Adrenal gland (tissue), 19 donors: ENCODE data around the gene HTR4. TPM values are rescaled to one million over a fixed set of nuclear protein-coding genes. Genes with fewer than 3 reads are reported as not detected.
A peak's percentile ranks its signal among the peaks of the same experiment; 100 is the strongest.

Experiments used
- DNase-seq, 7 donors: peaks; one replicate each; pipeline ENCODE4 v3.0.0-alpha.2; 2019 to 2020
- H3K27ac ChIP-seq, 5 donors: fragments of 200-600 bp; sonication (generic) in 4 of 5; 1 replicate in 3 of 5; 2 replicates in 2 of 5; pipeline versions ENCODE4 v1.5.1 to v1.8.0; 2016 to 2020; ENCODE audit warnings: mild to moderate bottlenecking in 1 of 5
- H3K27me3 ChIP-seq: fragments of 200-600 bp; 2 replicates; pipeline ENCODE4 v1.8.0; 2021
- H3K36me3 ChIP-seq, 2 donors: fragments of 200-600 bp; replicated peaks in 1 of 2; 1 replicate in 1 of 2; 2 replicates in 1 of 2; pipeline versions ENCODE4 v1.5.1 to v1.8.0; 2018 to 2022
- H3K4me1 ChIP-seq, 2 donors: fragments of 200-600 bp; replicated peaks in 1 of 2; 1 replicate in 1 of 2; 2 replicates in 1 of 2; pipeline versions ENCODE4 v1.5.1 to v1.8.0; 2018 to 2021
- H3K4me3 ChIP-seq, 4 donors: fragments of 200-600 bp; sonication (generic) in 3 of 4; one replicate each; pipeline ENCODE4 v1.5.1; 2016 to 2018
- H3K9me3 ChIP-seq, 3 donors: fragments of 200-600 bp; sonication (generic) in 1 of 3; replicated peaks in 1 of 3; 1 replicate in 2 of 3; 2 replicates in 1 of 3; pipeline versions ENCODE4 v1.5.1 to v1.8.0; 2016 to 2021
- CTCF ChIP-seq, 6 experiments: fragments of 450-650 bp in 4 of 6; fragments of 200-600 bp in 2 of 6; sonication (generic) in 1 of 6; IDR thresholded peaks; 1 replicate in 5 of 6; 2 replicates in 1 of 6; pipeline versions ENCODE4 v1.5.1 to v1.8.0; 2016 to 2021; ENCODE audit warnings: antibody characterized with exemption in 6 of 6, mild to moderate bottlenecking in 2 of 6, moderate library complexity in 1 of 6
- POLR2A ChIP-seq, 2 donors: fragments of 450-650 bp; IDR thresholded peaks; one replicate each; pipeline ENCODE4 v1.6.1; 2017; ENCODE audit warnings: antibody characterized with exemption in 2 of 2, mild to moderate bottlenecking in 2 of 2, moderate library complexity in 1 of 2
- WGBS, 4 donors: extraction: QIAGEN DNeasy Blood & Tissue Kit in 2 of 4; methylation state at CpG; one replicate each; pipeline versions ENCODE4 v1.1.5 to v1.1.7; 2013 to 2017; 5-methylcytosine and 5-hydroxymethylcytosine counted together
- intact Hi-C, 2 donors: fragments of 100-400 bp; cut with DNase I; formaldehyde crosslinking; loops; one replicate each; pipeline versions ENCODE4 v1.14.1 to v1.15.0; 2022 to 2023
- long read RNA-seq, 10 donors: library from polyadenylated mRNA in 3 of 10; unstranded in 2 of 10; stranded (forward) in 1 of 10; transcript quantifications; one replicate each; pipeline ENCODE4 v2.0.0 and lab custom pipeline, GENCODE V29; 2021 to 2026
- polyA plus RNA-seq, 3 donors: library from polyadenylated mRNA; stranded (reverse); fragments of 200-250 nt in 2 of 3; fragments of 350-450 nt in 1 of 3; fragmentation: Illumina TruSeq in 1 of 3; extraction: RNeasy Lipid Tissue Mini Kit (QIAGEN cat#74804) in 1 of 3; gene quantifications; one replicate each; pipeline ENCODE4 v1.2.3, GENCODE V29; 2013 to 2014
- total RNA-seq, 9 donors: library from RNA; depleted of rRNA in 4 of 9; stranded (reverse); fragments of >200 nt in 4 of 9; fragments of 120-200 nt in 1 of 9; fragmentation: NEBNext Ultra II Directional in 1 of 9; extraction: Animal tissue kit (Norgen Biotek cat#: 25700) in 1 of 9; gene quantifications; one replicate each; pipeline versions ENCODE4 v1.1.0 to v1.2.4, GENCODE V29; 2013 to 2023
- donor health status: healthy with polysubstance abuse.
- donor health status: Bipolar disorder and iron deficiency.
- donor health status: DM: yes; HTN: yes; CAD: no.
- donor health status: DM: no; HTN: no; CAD: no.
- donor health status: DM: no; HTN: no; CAD: no.
- donor health status: DM: yes; HTN: yes; CAD: no.

HTR4 gene
- total RNA-seq (1 to 10 TPM in 5 of 9 donors, under 1 TPM in 3, not detected in 1; 0.11 to 2.6 (median 1.4) TPM), polyA plus RNA-seq (under 1 TPM; 0.16 to 0.38 (median 0.27) TPM)
- long read RNA-seq, donor 1, result 0 reads
- long read RNA-seq, donor 2, result 0 reads
- long read RNA-seq, donor 3, result 0 reads
- long read RNA-seq, donor 4, result 0 reads
- long read RNA-seq, donor 5, partial matches to known transcripts, result 1 of 2 reads
- long read RNA-seq, donor 5, other reads (novel, unspliced or antisense), result 1 of 2 reads
- long read RNA-seq, donor 6, partial matches to known transcripts, result 0 of 1 reads
- long read RNA-seq, donor 6, other reads (novel, unspliced or antisense), result 1 of 1 reads
- long read RNA-seq, donor 7, result 0 reads
- long read RNA-seq, donor 8, result 0 reads
- long read RNA-seq, donor 9, result 0 reads
- long read RNA-seq, donor 10, result 0 reads

- H3K4me3 ChIP-seq, result peak within 1 kb of the TSS in 1 of 4 donors; percentile 51
- no peaks in the 10 kb centered on the region for H3K36me3 ChIP-seq
- H3K27ac ChIP-seq, result peak within 1 kb of the TSS in 1 of 5 donors; percentile 45
- H3K9me3 ChIP-seq, result no peaks in the 10 kb centered on the region
- H3K4me1 ChIP-seq, result peaks cover 0 to 6% of the 10 kb centered on the region in 2 donors
- intact Hi-C loops, result no loop called here
- H3K27me3 ChIP-seq, result peaks cover 15% of the 10 kb centered on the region
- no peak for TF ChIP-seq CTCF (IDR thresholded peaks at IDR 0.05)
- TF ChIP-seq POLR2A (IDR thresholded peaks at IDR 0.05), result no peak
- peak in 4 of 7 donors; percentile 1 to 29 (median 22) for DNase-seq
- 3 to 27% (median 8%) methylated on average over 9 to 72 of the region's 72 CpGs for WGBS, 4 donors
These were observed at the start of gene HTR4 for GRCh38 chr5:148653836-148654781. HTR4 (minus strand) TSS chr5:148654527; CDS start chr5:148637014, 17,513 bp downstream.

- Histone ChIP-seq H3K27me3 (no peaks in the 10 kb centered on the region), H3K36me3 (no peaks in the 10 kb centered on the region), H3K4me3 (no peak overlapping the region), H3K27ac (no peak overlapping the region), H3K9me3 (no peaks in the 10 kb centered on the region), H3K4me1 (no peaks in the 10 kb centered on the region)
- no peak for DNase-seq
- intact Hi-C loops, result no loop called here
- no peak for TF ChIP-seq POLR2A (IDR thresholded peaks at IDR 0.05)
- TF ChIP-seq CTCF (IDR thresholded peaks at IDR 0.05), result no peak
These were observed 47.8 kb upstream of the HTR4 start for GRCh38 chr5:148702019-148702596.

DNA sequence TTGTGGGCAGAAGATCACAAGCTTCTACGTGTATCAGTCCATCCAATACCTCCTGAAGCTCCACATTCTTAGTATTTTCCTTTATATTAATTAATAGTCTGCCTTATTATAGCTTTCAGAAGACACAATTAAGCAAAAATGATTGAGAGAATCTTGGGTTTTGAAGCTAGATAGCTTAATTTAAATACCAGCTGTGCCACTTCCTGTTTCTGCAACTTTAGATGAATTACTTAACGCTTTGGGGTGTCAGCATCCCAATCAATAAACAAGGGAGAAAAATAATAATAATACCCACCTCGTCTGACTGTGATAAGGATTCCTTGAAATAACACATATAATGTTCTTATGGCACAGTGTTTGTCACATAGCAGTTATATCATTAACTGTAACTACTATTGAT is 44.7 kb upstream of the HTR4 start:
- Histone ChIP-seq H3K27me3 (no peaks in the 10 kb centered on the region), H3K36me3 (no peaks in the 10 kb centered on the region), H3K9me3 (no peaks in the 10 kb centered on the region), H3K4me1 (no peaks in the 10 kb centered on the region), H3K27ac (no peak overlapping the region), H3K4me3 (no peak overlapping the region)
- DNase-seq, result no peak
- intact Hi-C loops, result no loop called here
- TF ChIP-seq CTCF (IDR thresholded peaks at IDR 0.05), result no peak
- no peak for TF ChIP-seq POLR2A (IDR thresholded peaks at IDR 0.05)
- WGBS, 4 donors, result 59 to 67% (median 61%) methylated on average over 3 of the region's 3 CpGs

- intact Hi-C loops, result no loop called here
- no peaks in the 10 kb centered on the region for H3K36me3 ChIP-seq
- H3K4me3 ChIP-seq, result no peak overlapping the region
- H3K27me3 ChIP-seq, result no peaks in the 10 kb centered on the region
- 44 to 58% (median 57%) methylated on average over 2 of the region's 2 CpGs for WGBS, 4 donors
- H3K9me3 ChIP-seq, result no peaks in the 10 kb centered on the region
- DNase-seq, result no peak
- H3K4me1 ChIP-seq, result no peaks in the 10 kb centered on the region
- TF ChIP-seq CTCF (IDR thresholded peaks at IDR 0.05) (no peak), POLR2A (IDR thresholded peaks at IDR 0.05) (no peak)
- no peak overlapping the region for H3K27ac ChIP-seq
These were observed 43.5 kb upstream of the HTR4 start for GRCh38 chr5:148697809-148698196.
